ENCODE results near the gene PHF24. TPM values are rescaled to one million over a fixed set of nuclear protein-coding genes. Genes with fewer than 3 reads are reported as not detected.

Gene PHF24
- total RNA-seq, 1 donor from 2014 or later: 0.30 TPM

DNA sequence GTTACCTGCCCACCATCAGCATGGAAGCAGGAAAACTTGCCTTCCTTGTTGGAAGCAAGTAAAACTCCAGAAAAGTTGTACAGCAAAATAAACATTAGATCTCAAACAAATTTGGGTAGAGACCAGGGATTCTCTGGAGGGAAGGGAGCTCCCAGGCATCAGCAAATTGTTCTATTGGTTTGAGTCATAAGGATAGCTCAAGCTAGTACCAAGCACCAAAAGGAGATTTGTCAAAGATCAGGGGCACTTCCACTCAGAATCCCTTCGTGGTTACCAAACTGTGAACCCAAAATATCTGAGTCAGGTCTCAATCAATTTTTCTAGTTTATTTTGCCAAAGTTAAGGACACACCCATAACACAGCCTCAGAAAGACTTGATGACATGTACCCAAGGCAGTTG, 69.3 kb downstream of the PHF24 start:
- peaks cover 10% of the 10 kb centered on the region for H3K4me1 Mint-ChIP-seq (ENCODE audit: low read depth)
- DNase-seq (ENCODE audit: low spot score): no peak
- peak overlapping the region; percentile 32 for H3K27ac Mint-ChIP-seq (ENCODE audit: unreplicated experiment)
- H3K4me3 Mint-ChIP-seq (ENCODE audit: unreplicated experiment): no peak overlapping the region
- TF ChIP-seq, protein P1, sequence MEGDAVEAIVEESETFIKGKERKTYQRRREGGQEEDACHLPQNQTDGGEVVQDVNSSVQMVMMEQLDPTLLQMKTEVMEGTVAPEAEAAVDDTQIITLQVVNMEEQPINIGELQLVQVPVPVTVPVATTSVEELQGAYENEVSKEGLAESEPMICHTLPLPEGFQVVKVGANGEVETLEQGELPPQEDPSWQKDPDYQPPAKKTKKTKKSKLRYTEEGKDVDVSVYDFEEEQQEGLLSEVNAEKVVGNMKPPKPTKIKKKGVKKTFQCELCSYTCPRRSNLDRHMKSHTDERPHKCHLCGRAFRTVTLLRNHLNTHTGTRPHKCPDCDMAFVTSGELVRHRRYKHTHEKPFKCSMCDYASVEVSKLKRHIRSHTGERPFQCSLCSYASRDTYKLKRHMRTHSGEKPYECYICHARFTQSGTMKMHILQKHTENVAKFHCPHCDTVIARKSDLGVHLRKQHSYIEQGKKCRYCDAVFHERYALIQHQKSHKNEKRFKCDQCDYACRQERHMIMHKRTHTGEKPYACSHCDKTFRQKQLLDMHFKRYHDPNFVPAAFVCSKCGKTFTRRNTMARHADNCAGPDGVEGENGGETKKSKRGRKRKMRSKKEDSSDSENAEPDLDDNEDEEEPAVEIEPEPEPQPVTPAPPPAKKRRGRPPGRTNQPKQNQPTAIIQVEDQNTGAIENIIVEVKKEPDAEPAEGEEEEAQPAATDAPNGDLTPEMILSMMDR (IDR thresholded peaks at IDR 0.05): no peak
- H3K9me3 Mint-ChIP-seq (ENCODE audit: low read depth): no peaks in the 10 kb centered on the region
- H3K27me3 Mint-ChIP-seq (ENCODE audit: low read depth): no peaks in the 10 kb centered on the region
- peaks cover 26% of the 10 kb centered on the region for H3K36me3 Mint-ChIP-seq (ENCODE audit: low read depth)

- H3K27ac Mint-ChIP-seq (ENCODE audit: unreplicated experiment): no peak overlapping the region
- peaks cover 28% of the 10 kb centered on the region for H3K36me3 Mint-ChIP-seq (ENCODE audit: low read depth)
- H3K4me1 Mint-ChIP-seq (ENCODE audit: low read depth): peaks cover 10% of the 10 kb centered on the region
- H3K4me3 Mint-ChIP-seq (ENCODE audit: unreplicated experiment): no peak overlapping the region
- no peaks in the 10 kb centered on the region for H3K9me3 Mint-ChIP-seq (ENCODE audit: low read depth)
- no peak for DNase-seq (ENCODE audit: low spot score)
- no peaks in the 10 kb centered on the region for H3K27me3 Mint-ChIP-seq (ENCODE audit: low read depth)
- TF ChIP-seq, protein P1 (IDR thresholded peaks at IDR 0.05): no peak
Measured at GRCh38 chr9:35027860-35028259, 69.8 kb downstream of the PHF24 start.

DNA sequence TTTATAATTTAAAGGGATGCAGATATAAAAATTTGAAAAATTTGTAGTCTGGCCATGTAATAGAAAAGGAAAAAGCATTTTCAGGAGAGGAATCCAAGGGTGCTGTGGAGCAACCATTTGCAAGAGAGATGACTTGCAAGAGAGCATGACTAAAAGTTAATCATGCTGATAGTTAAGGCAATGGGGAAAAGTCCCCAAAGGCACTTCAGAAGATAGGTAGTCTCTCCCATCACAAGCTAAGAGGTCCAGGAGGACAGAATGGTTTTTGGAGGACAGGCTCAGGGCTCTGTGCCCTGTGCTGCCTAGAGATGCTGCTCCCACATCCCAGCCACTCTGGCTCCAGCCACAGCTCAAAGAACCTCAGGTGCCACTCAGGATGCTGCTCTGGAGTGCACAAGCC, 70.3 kb downstream of the PHF24 start:
- TF ChIP-seq, protein P1 (IDR thresholded peaks at IDR 0.05): no peak
- DNase-seq (ENCODE audit: low spot score): no peak

DNA sequence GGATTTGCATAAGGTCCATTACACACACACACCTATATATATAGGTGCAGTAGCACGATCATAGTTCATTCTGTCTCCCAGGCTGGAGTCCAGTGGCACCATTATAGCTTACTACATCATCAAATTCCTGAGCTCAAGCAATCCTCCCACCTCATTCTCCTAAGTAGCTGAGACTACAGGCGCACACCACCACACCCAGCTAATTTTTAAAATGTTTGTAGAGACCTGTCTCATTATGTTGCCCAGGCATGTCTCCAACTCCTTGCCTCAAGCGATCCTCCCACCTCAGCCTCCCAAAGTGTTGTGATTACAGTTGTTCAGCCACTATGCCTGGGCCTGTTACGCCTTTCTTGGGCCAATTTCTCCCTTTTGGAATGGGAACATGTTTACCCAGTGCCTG, 71.2 kb downstream of the PHF24 start:
- H3K27me3 Mint-ChIP-seq (ENCODE audit: low read depth): no peaks in the 10 kb centered on the region
- H3K27ac Mint-ChIP-seq (ENCODE audit: unreplicated experiment): no peak overlapping the region
- peaks cover 10% of the 10 kb centered on the region for H3K4me1 Mint-ChIP-seq (ENCODE audit: low read depth)
- peaks cover 24% of the 10 kb centered on the region for H3K36me3 Mint-ChIP-seq (ENCODE audit: low read depth)
- TF ChIP-seq, protein P1 (IDR thresholded peaks at IDR 0.05): no peak
- H3K9me3 Mint-ChIP-seq (ENCODE audit: low read depth): no peaks in the 10 kb centered on the region
- no peak for DNase-seq (ENCODE audit: low spot score)
- no peak overlapping the region for H3K4me3 Mint-ChIP-seq (ENCODE audit: unreplicated experiment)

More for the DNA sequence above, 70.3 kb downstream of the PHF24 start:
- Mint-ChIP-seq H3K4me1 (ENCODE audit: low read depth) (peaks cover 10% of the 10 kb centered on the region), H3K27ac (ENCODE audit: unreplicated experiment) (no peak overlapping the region), H3K36me3 (ENCODE audit: low read depth) (peaks cover 31% of the 10 kb centered on the region), H3K9me3 (ENCODE audit: low read depth) (no peaks in the 10 kb centered on the region), H3K27me3 (ENCODE audit: low read depth) (no peaks in the 10 kb centered on the region), H3K4me3 (ENCODE audit: unreplicated experiment) (no peak overlapping the region)

GRCh38 chr9:35029852-35030251, 71.8 kb downstream of the PHF24 start:
- TF ChIP-seq, protein P1 (IDR thresholded peaks at IDR 0.05): no peak
- no peak overlapping the region for H3K4me3 Mint-ChIP-seq (ENCODE audit: unreplicated experiment)
- H3K27me3 Mint-ChIP-seq (ENCODE audit: low read depth): no peaks in the 10 kb centered on the region
- peaks cover 10% of the 10 kb centered on the region for H3K4me1 Mint-ChIP-seq (ENCODE audit: low read depth)
- no peak overlapping the region for H3K27ac Mint-ChIP-seq (ENCODE audit: unreplicated experiment)
- no peaks in the 10 kb centered on the region for H3K9me3 Mint-ChIP-seq (ENCODE audit: low read depth)
- no peak for DNase-seq (ENCODE audit: low spot score)
- H3K36me3 Mint-ChIP-seq (ENCODE audit: low read depth): peaks cover 19% of the 10 kb centered on the region

Other genes starting within 250 kb of the PHF24 start
- gene CCL21, start 248.1 kb upstream of the PHF24 start, total RNA-seq: not detected in 3 replicates
- gene DNAJB5, start 31.5 kb downstream of the PHF24 start, total RNA-seq: 10.2 to 17.4 TPM (median 15.2 TPM) in 3 replicates
- gene VCP, start 114.3 kb downstream of the PHF24 start, total RNA-seq: 247 to 360 TPM (median 254 TPM) in 3 replicates
- gene FANCG, start 121.7 kb downstream of the PHF24 start, total RNA-seq: 14.9 to 35.2 TPM (median 16.0 TPM) in 3 replicates
- 25.7 to 35.3 TPM (median 26.2 TPM) in 3 replicates for gene PIGO, start 138.3 kb downstream of the PHF24 start, total RNA-seq
- 71.4 to 82.0 TPM (median 71.7 TPM) in 3 replicates for gene STOML2, start 144.8 kb downstream of the PHF24 start, total RNA-seq
- 39.7 to 45.7 TPM (median 43.2 TPM) in 3 replicates for gene ATOSB, start 157.6 kb downstream of the PHF24 start, total RNA-seq
- 29.8 to 32.8 TPM (median 31.8 TPM) in 3 replicates for gene UNC13B, start 203.7 kb downstream of the PHF24 start, total RNA-seq